IMR-90 (cell line): ENCODE results near the gene SLC25A26. TPM values are rescaled to one million over a fixed set of nuclear protein-coding genes. Genes with fewer than 3 reads are reported as not detected.

Source experiments
- ATAC-seq: fragments of 200-7000 bp; cut with Tn5 transposase; 2 replicates; pipeline ENCODE4 v1.9.1; 2020; ENCODE audit warnings: low read depth, mild to moderate bottlenecking, moderate library complexity
- BruUV-seq: library from RNA; stranded (reverse); fragments of 400-500 nt; replicated peaks from 2 replicates; lab custom pipeline; 2021; lab: Mats Ljungman, UMichigan
- CTCF ChIA-PET: fragments of 300-600 bp; formaldehyde crosslinking; extraction: SDS; loops from one replicate; lab custom pipeline; 2021; ENCODE audit warnings: antibody characterized with exemption; lab: Yijun Ruan, JAX
- POLR2A ChIA-PET: fragments of 300-600 bp; sonication (Branson Sonifier 250); formaldehyde crosslinking; loops from one replicate; lab custom pipeline; 2022; ENCODE audit warnings: antibody characterized with exemption; ENCODE audit not compliant: unreplicated experiment; lab: Charles Lee
- DNase-seq: peaks from one replicate; pipeline ENCODE4 v3.0.0; 2013
- H2AFZ ChIP-seq: replicated peaks from 2 replicates; pipeline ENCODE3; 2013; ENCODE audit warnings: low read length, mild to moderate bottlenecking; ENCODE audit not compliant: poor library complexity
- H2AK5ac ChIP-seq: 2 replicates; pipeline ENCODE4 v1.6.1; 2013; ENCODE audit warnings: low read depth, low read length, inconsistent platforms
- H2AK9ac ChIP-seq: replicated peaks from 2 replicates; pipeline ENCODE3; 2013; ENCODE audit warnings: mild to moderate bottlenecking, low read depth, low read length, moderate library complexity; ENCODE audit not compliant: poor library complexity
- H2BK120ac ChIP-seq: 2 replicates; pipeline ENCODE4 v1.6.1; 2013; ENCODE audit warnings: low read depth, low read length, inconsistent platforms
- H2BK15ac ChIP-seq: 3 replicates; pipeline ENCODE4 v1.6.1; 2013; ENCODE audit warnings: low read depth, low read length, inconsistent platforms
- H2BK20ac ChIP-seq: 2 replicates; pipeline ENCODE4 v1.6.1; 2013; ENCODE audit warnings: low read depth, mild to moderate bottlenecking, inconsistent platforms, low read length, moderate library complexity
- H2BK5ac ChIP-seq: 2 replicates; pipeline ENCODE4 v1.6.1; 2013; ENCODE audit warnings: mild to moderate bottlenecking, low read depth, low read length, inconsistent platforms; ENCODE audit not compliant: poor library complexity, severe bottlenecking
- H3K14ac ChIP-seq: replicated peaks from 2 replicates; pipeline ENCODE4 v1.6.1; 2013; ENCODE audit warnings: low read depth, low read length, inconsistent platforms
- H3K18ac ChIP-seq: 2 replicates; pipeline ENCODE4 v1.6.1; 2013; ENCODE audit warnings: low read depth, low read length, control low read depth
- H3K23ac ChIP-seq: 2 replicates; pipeline ENCODE4 v1.6.1; 2013; ENCODE audit warnings: low read depth, low read length, inconsistent platforms
- H3K27ac ChIP-seq: 2 replicates; pipeline ENCODE4 v1.5.1; 2013; ENCODE audit warnings: mild to moderate bottlenecking, control low read depth, low read length; ENCODE audit not compliant: insufficient read depth
- H3K27me3 ChIP-seq: 2 replicates; pipeline ENCODE4 v1.6.1; 2013; ENCODE audit warnings: low read length; ENCODE audit not compliant: control insufficient read depth, insufficient read depth
- H3K36me3 ChIP-seq: 2 replicates; pipeline ENCODE4 v1.6.1; 2013; ENCODE audit warnings: low read length, mixed read lengths; ENCODE audit not compliant: control insufficient read depth, insufficient read depth
- H3K4ac ChIP-seq: 2 replicates; pipeline ENCODE4 v1.6.1; 2013; ENCODE audit warnings: low read depth, low read length, inconsistent platforms
- H3K4me1 ChIP-seq: 2 replicates; pipeline ENCODE4 v1.6.1; 2013; ENCODE audit warnings: low read length, mixed read lengths; ENCODE audit not compliant: control insufficient read depth, insufficient read depth
- H3K4me2 ChIP-seq: 2 replicates; pipeline ENCODE4 v1.6.1; 2013; ENCODE audit warnings: low read depth, mild to moderate bottlenecking, control low read depth, low read length, moderate library complexity
- H3K4me3 ChIP-seq: 2 replicates; pipeline ENCODE4 v1.5.1; 2013; ENCODE audit warnings: low read depth, mild to moderate bottlenecking, control low read depth, low read length, moderate library complexity; ENCODE audit not compliant: insufficient read depth
- H3K56ac ChIP-seq: 2 replicates; pipeline ENCODE4 v1.6.1; 2013; ENCODE audit warnings: low read length, inconsistent platforms; ENCODE audit not compliant: insufficient read depth; ENCODE audit errors: extremely low read depth
- H3K79me1 ChIP-seq, 2 experiments: 2 replicates each; pipeline ENCODE4 v1.6.1; 2013; ENCODE audit warnings: low read length in 2 of 2, inconsistent platforms in 1 of 2, low read depth in 1 of 2
- H3K9ac ChIP-seq: 2 replicates; pipeline ENCODE4 v1.6.1; 2013; ENCODE audit warnings: low read depth, low read length, control low read depth
- H3K9me1 ChIP-seq: 2 replicates; pipeline ENCODE4 v1.6.1; 2013; ENCODE audit warnings: low read length, inconsistent platforms; ENCODE audit not compliant: insufficient read depth
- H3K9me3 ChIP-seq: 2 replicates; pipeline ENCODE4 v1.6.1; 2013; ENCODE audit warnings: low read length; ENCODE audit not compliant: control insufficient read depth, insufficient read depth
- H4K20me1 ChIP-seq: 2 replicates; pipeline ENCODE4 v1.6.1; 2013; ENCODE audit warnings: low read length, inconsistent platforms; ENCODE audit not compliant: insufficient read depth
- H4K5ac ChIP-seq: 2 replicates; pipeline ENCODE4 v1.6.1; 2013; ENCODE audit warnings: mild to moderate bottlenecking, low read depth, low read length, control low read depth
- H4K8ac ChIP-seq, 2 experiments: 2 replicates each; pipeline ENCODE4 v1.6.1; 2013; ENCODE audit warnings: low read depth in 2 of 2, low read length in 2 of 2, control low read depth in 1 of 2, inconsistent platforms in 1 of 2
- H4K91ac ChIP-seq: 2 replicates; pipeline ENCODE4 v1.6.1; 2013; ENCODE audit warnings: low read depth, low read length, inconsistent platforms; ENCODE audit not compliant: insufficient read depth
- CHD1 ChIP-seq: IDR thresholded peaks from 2 replicates; pipeline ENCODE4 v1.6.1; 2012; ENCODE audit warnings: low read depth, low read length, improper control_type of control experiment
- NFE2L2 ChIP-seq: fragments of 150-350 bp; IDR thresholded peaks from 2 replicates; pipeline ENCODE4 v1.6.1; 2016; ENCODE audit warnings: low read depth, mild to moderate bottlenecking, low read length
- RFX5 ChIP-seq: IDR thresholded peaks from 2 replicates; pipeline ENCODE4 v1.8.0; 2012; ENCODE audit warnings: low read depth, mild to moderate bottlenecking, low read length, moderate library complexity
- WGBS, 2 experiments: methylation state at CpG; one replicate each; pipeline versions ENCODE4 v1.1.5 to v1.1.7; 2013; ENCODE audit warnings: missing lambda C conversion rate in 2 of 2; ENCODE audit not compliant: insufficient read length in 1 of 2; ENCODE audit errors: extremely low coverage in 2 of 2; 5-methylcytosine and 5-hydroxymethylcytosine counted together
- dilution Hi-C: fragments of 300-500 bp; cut with HindIII; formaldehyde crosslinking; loops from one replicate; pipeline ENCODE4 v1.14.3; 2018; ENCODE audit warnings: low sequenced_read_pairs; ENCODE audit not compliant: unreplicated experiment
- in situ Hi-C: fragments of 300-500 bp; cut with MboI; formaldehyde crosslinking; loops from 3 replicates; pipeline ENCODE4 v1.14.3; 2019; ENCODE audit warnings: low sequenced_read_pairs, inconsistent platforms, mixed read lengths
- intact Hi-C: fragments of 100-400 bp; cut with micrococcal nuclease; formaldehyde crosslinking; loops from 2 replicates; pipeline ENCODE4 v1.10.0; 2022
- polyA plus RNA-seq, 3 experiments: library from polyadenylated mRNA; depleted of rRNA; stranded (reverse); fragments of >200 nt; gene quantifications; 2 replicates each; pipeline ENCODE4 v1.2.3, GENCODE V29; 2012; ENCODE audit warnings: low replicate concordance in 1 of 3
- total RNA-seq: library from RNA; depleted of rRNA; stranded (reverse); fragments of >200 nt; gene quantifications from 2 replicates; pipeline ENCODE4 v1.2.3, GENCODE V29; 2012

Gene SLC25A26
- total and polyA plus RNA-seq, 2 of the 4 experiments (the other 2 are of a cell fraction), result 10.9 to 12.7 TPM

GRCh38 chr3:66215106-66215505 is 5.7 kb upstream of the SLC25A26 start:
- H3K4ac ChIP-seq, result no peak overlapping the region
- ChIA-PET POLR2A (no interaction called here), CTCF (no interaction called here)
- no peaks in the 10 kb centered on the region for H3K79me1 ChIP-seq
- no peak overlapping the region for H4K8ac ChIP-seq
- ATAC-seq, result no peak
- no peak overlapping the region for H4K5ac ChIP-seq
- H4K20me1 ChIP-seq, result no peaks in the 10 kb centered on the region
- no peak overlapping the region for H3K14ac ChIP-seq
- H2BK120ac ChIP-seq, result no peak overlapping the region
- dilution Hi-C loops, result no loop called here
- no peak overlapping the region for H2AFZ ChIP-seq
- H3K18ac ChIP-seq, result no peak overlapping the region
- H2BK20ac ChIP-seq, result no peak overlapping the region
- DNase-seq, result no peak
- H2BK15ac ChIP-seq, result no peak overlapping the region
- peaks cover 4% of the 10 kb centered on the region for H3K27me3 ChIP-seq
- no TSS peak for BruUV-seq
- H2AK5ac ChIP-seq, result no peak overlapping the region
- no peak overlapping the region for H3K23ac ChIP-seq
- H4K91ac ChIP-seq, result no peak overlapping the region
- no CpG with 5 or more reads among the region's 2 CpGs for WGBS, 2 experiments
- H3K9ac ChIP-seq, result no peak overlapping the region
- H3K9me1 ChIP-seq, result no peaks in the 10 kb centered on the region
- H3K4me1 ChIP-seq, result no peaks in the 10 kb centered on the region
- H2BK5ac ChIP-seq, result no peak overlapping the region
- H3K4me3 ChIP-seq, result no peak overlapping the region
- in situ Hi-C loops, result no loop called here
- no peak overlapping the region for H2AK9ac ChIP-seq
- H3K36me3 ChIP-seq, result no peaks in the 10 kb centered on the region
- no peak for TF ChIP-seq NFE2L2
- no peak for TF ChIP-seq RFX5
- no peak for TF ChIP-seq CHD1
- no peak overlapping the region for H3K56ac ChIP-seq
- no peak overlapping the region for H3K27ac ChIP-seq
- peaks cover 2% of the 10 kb centered on the region; the same call in 1 of the 2 replicates for H3K9me3 ChIP-seq
- intact Hi-C loops, result no loop called here
- H3K4me2 ChIP-seq, result no peak overlapping the region
